HepG2 (cell line): ENCODE data around the gene MKNK1. TPM values are rescaled to one million over a fixed set of nuclear protein-coding genes. Genes with fewer than 3 reads are reported as not detected.

Experiments used
- ATAC-seq: fragments of 200-7000 bp; cut with Tn5 transposase; 3 replicates; pipeline ENCODE4 v1.9.1; 2020; ENCODE audit warnings: mild to moderate bottlenecking, moderate library complexity
- BruUV-seq: library from RNA; stranded (reverse); fragments of 400-500 nt; replicated peaks from 2 replicates; lab custom pipeline; 2021; lab: Mats Ljungman, UMichigan
- CTCF ChIA-PET: fragments of 300-600 bp; formaldehyde crosslinking; extraction: SDS; loops from one replicate; lab custom pipeline; 2021; ENCODE audit warnings: low total read pairs, inconsistent platforms, low intra/inter-chr PET ratio; lab: Yijun Ruan, JAX
- POLR2A ChIA-PET: fragments of 350-600 bp; sonication (Branson Sonifier 250); formaldehyde crosslinking; loops from one replicate; lab custom pipeline; 2020; ENCODE audit warnings: antibody characterized with exemption, inconsistent platforms; lab: Yijun Ruan, JAX
- DNase-seq: peaks from one replicate; pipeline ENCODE4 v3.0.0-alpha.2; 2015; ENCODE audit warnings: low spot score
- FAIRE-seq: peaks from 3 replicates; lab custom pipeline; 2011; peaks lifted over from hg19 to GRCh38; lab: Jason Lieb, UNC
- H2AFZ ChIP-seq: one replicate; pipeline ENCODE4 v1.6.1; 2011; ENCODE audit warnings: low read length, inconsistent platforms
- H3K27ac ChIP-seq: fragments of 300-600 bp; 3 replicates; pipeline ENCODE4 v1.8.0; 2011; ENCODE audit warnings: mixed run types, mild to moderate bottlenecking, mixed read lengths, low read length, inconsistent platforms; ENCODE audit not compliant: insufficient read depth; ENCODE audit errors: extremely low read length
- H3K27me3 ChIP-seq, 2 experiments: fragments of 200-600 bp in 1 of 2; 2 replicates in 1 of 2; 3 replicates in 1 of 2; pipeline versions ENCODE4 v1.6.0 to v1.8.0; 2011; ENCODE audit warnings: low read length in 2 of 2, mild to moderate bottlenecking in 2 of 2, moderate library complexity in 2 of 2, inconsistent platforms in 1 of 2; ENCODE audit not compliant: insufficient read depth in 2 of 2, control insufficient read depth in 1 of 2
- H3K36me3 ChIP-seq, 2 experiments: fragments of 200-600 bp in 1 of 2; replicated peaks in 1 of 2; 2 replicates in 1 of 2; 3 replicates in 1 of 2; pipeline versions ENCODE4 v1.5.1 to v1.8.0; 2011; ENCODE audit warnings: low read length in 2 of 2, inconsistent platforms in 1 of 2; ENCODE audit not compliant: insufficient read depth in 2 of 2, control insufficient read depth in 1 of 2
- H3K4me1 ChIP-seq: 2 replicates; pipeline ENCODE4 v1.5.1; 2012; ENCODE audit warnings: low read length, inconsistent platforms; ENCODE audit not compliant: insufficient read depth
- H3K4me2 ChIP-seq: 2 replicates; pipeline ENCODE4 v1.6.0; 2011; ENCODE audit warnings: low read depth, low read length, inconsistent platforms
- H3K4me3 ChIP-seq, 3 experiments: fragments of 200-600 bp in 1 of 3; sonication (generic), shearing (Covaris generic) in 1 of 3; replicated peaks in 1 of 3; 2 replicates each; pipeline ENCODE4 v1.5.1; 2011 to 2016; ENCODE audit warnings: low read length in 3 of 3, inconsistent platforms in 2 of 3, low read depth in 2 of 3, mild to moderate bottlenecking in 2 of 3, control low read depth in 1 of 3, mixed read lengths in 1 of 3; ENCODE audit not compliant: insufficient read depth in 1 of 3
- H3K79me2 ChIP-seq: one replicate; pipeline ENCODE4 v1.6.1; 2011; ENCODE audit warnings: low read length, inconsistent platforms; ENCODE audit not compliant: insufficient read depth
- H3K9ac ChIP-seq: 2 replicates; pipeline ENCODE4 v1.6.0; 2011; ENCODE audit warnings: mild to moderate bottlenecking, low read depth, low read length, inconsistent platforms; ENCODE audit not compliant: insufficient read depth
- H3K9me3 ChIP-seq: 2 replicates; pipeline ENCODE4 v1.5.1; 2012; ENCODE audit warnings: mild to moderate bottlenecking, low read length
- H4K20me1 ChIP-seq: 2 replicates; pipeline ENCODE4 v1.6.0; 2011; ENCODE audit warnings: inconsistent platforms, mild to moderate bottlenecking, low read length, moderate library complexity; ENCODE audit not compliant: insufficient read depth
- HNRNPLL ChIP-seq: fragments of 200-400 bp; formaldehyde crosslinking; IDR thresholded peaks from 2 replicates; pipeline ENCODE4 v1.6.1; 2017; ENCODE audit warnings: mild to moderate bottlenecking, low read depth, low read length; ENCODE audit not compliant: poor library complexity, severe bottlenecking
- PRDM10 ChIP-seq: sonication (generic); formaldehyde crosslinking; IDR thresholded peaks from 2 replicates; pipeline ENCODE4 v1.4.0; 2020; ENCODE audit warnings: low read depth, missing genetic modification reagents
- REST ChIP-seq, 2 experiments: IDR thresholded peaks; 2 replicates each; pipeline ENCODE4 v1.6.1; 2011 to 2012; ENCODE audit warnings: low read length in 2 of 2, borderline replicate concordance in 1 of 2, low read depth in 1 of 2, mild to moderate bottlenecking in 1 of 2, moderate library complexity in 1 of 2
- SMYD3 ChIP-seq: sonication (generic); formaldehyde crosslinking; IDR thresholded peaks from 2 replicates; pipeline ENCODE4 v1.8.1; 2023; ENCODE audit warnings: mild to moderate bottlenecking, missing genetic modification reagents
- TFDP1 ChIP-seq: IDR thresholded peaks from 2 replicates; pipeline ENCODE4 v1.6.1; 2016; ENCODE audit warnings: missing compliant biosample characterization, missing genetic modification reagents, borderline replicate concordance
- ZSCAN12 ChIP-seq: sonication (generic); formaldehyde crosslinking; IDR thresholded peaks from 2 replicates; pipeline ENCODE4 v1.9.0; 2021; ENCODE audit warnings: mild to moderate bottlenecking, missing genetic modification reagents
- WGBS: methylation state at CpG from one replicate; pipeline ENCODE4 v1.1.6; 2017; ENCODE audit warnings: low lambda C conversion rate; 5-methylcytosine and 5-hydroxymethylcytosine counted together
- in situ Hi-C: cut with HindIII; loops from 2 replicates; pipeline ENCODE4 v1.10.0; 2017; ENCODE audit warnings: low pct_unique_long_range_greater_than_20kb; ENCODE audit not compliant: extremely low pct_ligation_motif_present
- intact Hi-C: fragments of 100-400 bp; cut with micrococcal nuclease; formaldehyde crosslinking; loops from one replicate; pipeline ENCODE4 v1.10.0; 2022; ENCODE audit not compliant: unreplicated experiment
- polyA plus RNA-seq, 8 experiments: library from polyadenylated mRNA; depleted of rRNA in 3 of 8; stranded (reverse) in 7 of 8; unstranded in 1 of 8; fragments of >200 nt; fragmentation: Illumina TruSeq in 4 of 8; extraction: Trizol in 4 of 8; gene quantifications; 2 replicates each; pipeline versions ENCODE4 v1.2.1 to v1.2.3, GENCODE V29; 2011 to 2016; ENCODE audit warnings: low read depth in 4 of 8, missing spikeins in 1 of 8, mixed read lengths in 1 of 8; ENCODE audit not compliant: insufficient read depth in 1 of 8
- total RNA-seq, 5 experiments: library from RNA; depleted of rRNA; stranded (reverse); fragments of >200 nt; fragmentation: Illumina TruSeq; extraction: Trizol; gene quantifications; 2 replicates each; pipeline ENCODE4 v1.2.3, GENCODE V29; 2016; ENCODE audit warnings: low read depth in 1 of 5

Gene MKNK1
- total and polyA plus RNA-seq, 2 of the 13 experiments (the other 11 are each of a cell fraction or from before 2014, with no cell fraction given), result 18.5 to 24.1 TPM

DNA sequence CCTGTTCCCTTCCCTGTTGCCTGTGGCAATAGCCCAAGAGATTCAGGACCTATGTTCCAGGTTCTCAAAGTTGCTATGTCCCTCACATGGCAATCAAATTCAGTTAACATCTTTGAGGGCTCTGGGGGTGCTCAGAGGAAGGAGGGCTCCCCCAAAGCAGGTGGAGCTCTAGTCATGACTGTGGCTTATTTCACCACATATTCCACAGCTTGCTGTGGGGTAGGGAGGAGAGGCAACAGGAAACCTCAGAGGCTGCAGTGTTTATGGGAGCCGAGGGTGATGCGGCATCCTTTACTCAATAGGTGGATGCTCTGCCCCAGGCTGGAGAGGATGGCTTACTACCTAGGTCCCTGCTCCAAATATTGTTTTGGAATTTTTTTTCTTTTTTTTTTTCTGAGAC, 1.2 kb upstream of the MKNK1 start:
- intact Hi-C loops (no loop called here), in situ Hi-C loops (no loop called here)
- 100% methylated on average over 1 of the region's 2 CpGs for WGBS
- H3K27me3 ChIP-seq, result no peaks in the 10 kb centered on the region
- peak overlapping the region in 1 of 3 experiments; percentile 91; a peak in 1 of 6 replicates for H3K4me3 ChIP-seq
- peak overlapping the region; percentile 81 for H3K4me2 ChIP-seq
- FAIRE-seq (no peak), ATAC-seq (no peak), DNase-seq (no peak)
- CTCF ChIA-PET, result no interaction called here
- no peak overlapping the region for H3K27ac ChIP-seq
- POLR2A ChIA-PET, result interaction anchor here (2.2 to 4.3 kb wide), 2 partner anchors 11 to 18 kb away, joined by 9 to 79 read pairs; partner anchors contain the start of gene MOB3C
- H3K9me3 ChIP-seq, result no peaks in the 10 kb centered on the region
- no peak overlapping the region for H2AFZ ChIP-seq
- H3K9ac ChIP-seq, result 0 out of 2 replicates have a peak overlapping the region, but pooled peaks have one; percentile 48
- peaks cover 7% of the 10 kb centered on the region for H3K79me2 ChIP-seq
- H3K36me3 ChIP-seq, result peaks cover 0 to 4% of the 10 kb centered on the region in 2 experiments; a peak in 1 of 5 replicates
- BruUV-seq, result no TSS peak
- H3K4me1 ChIP-seq, result peaks cover 40% of the 10 kb centered on the region
- no peak for TF ChIP-seq PRDM10 (CRISPR knock-in tag)
- no peak for TF ChIP-seq HNRNPLL
- TF ChIP-seq ZSCAN12 (CRISPR knock-in tag), result no peak
- no peak for TF ChIP-seq REST (IDR thresholded peaks at IDR 0.05; ENCODE audit: borderline replicate concordance in 1 of 2, low read depth in 1 of 2, low read length in 2 of 2)
- TF ChIP-seq SMYD3 (CRISPR knock-in tag), result no peak
- TF ChIP-seq TFDP1 (CRISPR knock-in tag), result no peak
- H4K20me1 ChIP-seq, result no peaks in the 10 kb centered on the region
